ENCODE results near the gene RBM45. TPM values are rescaled to one million over a fixed set of nuclear protein-coding genes. Genes with fewer than 3 reads are reported as not detected.

RBM45 gene
- total and polyA plus RNA-seq, 4 donors, result 8.8 to 19.6 (median 13.0) TPM

- WGBS, 2 donors, result 94 to 96% methylated on average over 5 of the region's 5 CpGs
- no peak overlapping the region for H3K27ac ChIP-seq (ENCODE audit: low read depth in 1 of 2, low read length in 1 of 2)
- no peak for TF ChIP-seq CTCF (IDR thresholded peaks at IDR 0.05; ENCODE audit: control extremely low read depth, extremely low read depth)
- no peak overlapping the region for H3K4me3 ChIP-seq
- no peak for ATAC-seq (ENCODE audit: insufficient read depth, low FRiP score)
- no peak for DNase-seq
- H3K36me3 ChIP-seq (ENCODE audit: control insufficient read depth in 4 of 4, insufficient read depth in 4 of 4, low read length in 4 of 4), result peaks cover 3 to 12% (median 8%) of the 10 kb centered on the region in 4 donors
- no peak overlapping the region for H3K9ac ChIP-seq (ENCODE audit: insufficient read depth in 1 of 2, low read length in 2 of 2)
- H3K9me3 ChIP-seq (ENCODE audit: control insufficient read depth in 4 of 4, insufficient read depth in 3 of 4, low read length in 3 of 4), result no peaks in the 10 kb centered on the region
- H3K27me3 ChIP-seq (ENCODE audit: control insufficient read depth in 3 of 3, insufficient read depth in 3 of 3, low read length in 2 of 3), result no peaks in the 10 kb centered on the region
- H3K4me1 ChIP-seq (ENCODE audit: control insufficient read depth in 5 of 5, insufficient read depth in 5 of 5, low read length in 5 of 5), result no peaks in the 10 kb centered on the region
Observed at GRCh38 chr2:178128836-178129630, 16.8 kb downstream of the RBM45 start.

GRCh38 chr2:178136321-178137025, 24.2 kb downstream of the RBM45 start:
- DNase-seq (no peak), ATAC-seq (ENCODE audit: insufficient read depth, low FRiP score) (no peak)
- no peak overlapping the region for H3K9ac ChIP-seq (ENCODE audit: insufficient read depth in 1 of 2, low read length in 2 of 2)
- 96 to 99% methylated on average over 5 of the region's 5 CpGs for WGBS, 2 donors
- no peaks in the 10 kb centered on the region for H3K4me1 ChIP-seq (ENCODE audit: control insufficient read depth in 5 of 5, insufficient read depth in 5 of 5, low read length in 5 of 5)
- no peak for TF ChIP-seq CTCF (IDR thresholded peaks at IDR 0.05; ENCODE audit: control extremely low read depth, extremely low read depth)
- no peak overlapping the region for H3K27ac ChIP-seq (ENCODE audit: low read depth in 1 of 2, low read length in 1 of 2)
- no peaks in the 10 kb centered on the region for H3K9me3 ChIP-seq (ENCODE audit: control insufficient read depth in 4 of 4, insufficient read depth in 3 of 4, low read length in 3 of 4)
- peaks cover 0 to 2% (median 0%) of the 10 kb centered on the region in 3 donors for H3K27me3 ChIP-seq (ENCODE audit: control insufficient read depth in 3 of 3, insufficient read depth in 3 of 3, low read length in 2 of 3)
- peaks cover 0 to 9% (median 6%) of the 10 kb centered on the region in 4 donors for H3K36me3 ChIP-seq (ENCODE audit: control insufficient read depth in 4 of 4, insufficient read depth in 4 of 4, low read length in 4 of 4)
- no peak overlapping the region for H3K4me3 ChIP-seq

- no peaks in the 10 kb centered on the region for H3K4me1 ChIP-seq (ENCODE audit: control insufficient read depth in 5 of 5, insufficient read depth in 5 of 5, low read length in 5 of 5)
- no peaks in the 10 kb centered on the region for H3K9me3 ChIP-seq (ENCODE audit: control insufficient read depth in 4 of 4, insufficient read depth in 3 of 4, low read length in 3 of 4)
- H3K9ac ChIP-seq (ENCODE audit: insufficient read depth in 1 of 2, low read length in 2 of 2), result no peak overlapping the region
- no peak overlapping the region for H3K27ac ChIP-seq (ENCODE audit: low read depth in 1 of 2, low read length in 1 of 2)
- ATAC-seq (ENCODE audit: insufficient read depth, low FRiP score) (no peak), DNase-seq (no peak)
- H3K27me3 ChIP-seq (ENCODE audit: control insufficient read depth in 3 of 3, insufficient read depth in 3 of 3, low read length in 2 of 3), result peaks cover 0 to 2% (median 0%) of the 10 kb centered on the region in 3 donors
- H3K36me3 ChIP-seq (ENCODE audit: control insufficient read depth in 4 of 4, insufficient read depth in 4 of 4, low read length in 4 of 4), result no peaks in the 10 kb centered on the region
- TF ChIP-seq CTCF (IDR thresholded peaks at IDR 0.05; ENCODE audit: control extremely low read depth, extremely low read depth), result no peak
- no peak overlapping the region for H3K4me3 ChIP-seq
- 75 to 81% methylated on average over 5 of the region's 5 CpGs for WGBS, 2 donors
Observed at GRCh38 chr2:178142274-178143065, 30.2 kb downstream of the RBM45 start.

All from lung (tissue), 12 donors.